DMS 273 (cell line): ENCODE measurements around the gene COL9A1.

Experiments
- DNase-seq: peaks from one replicate; lab custom pipeline; 2025; ENCODE audit not compliant: unreplicated experiment; lab: John Stamatoyannopoulos, UW

Gene COL9A1

GRCh38 chr6:70289299-70289698, 13.6 kb downstream of the COL9A1 start:
- peak; percentile 33 for DNase-seq

DNA sequence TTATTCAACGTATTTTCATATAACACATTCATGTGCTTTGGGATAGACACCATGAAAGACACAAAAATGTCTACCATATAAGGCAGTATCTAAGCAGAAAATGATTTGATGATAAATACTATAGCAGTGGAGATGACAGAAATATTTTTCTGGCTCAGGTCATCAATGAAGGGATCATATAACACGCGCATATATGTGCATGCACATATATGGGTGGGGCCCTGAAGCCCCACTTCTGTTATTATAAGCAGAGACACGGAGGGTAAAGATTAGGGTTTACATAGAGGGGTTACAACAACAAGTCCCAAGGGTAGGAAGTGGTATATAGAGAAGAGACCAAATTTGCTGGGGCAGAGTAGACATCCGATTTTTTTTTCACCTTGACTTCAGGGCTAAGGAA, 16.0 kb downstream of the COL9A1 start:
- DNase-seq: no peak

DNA sequence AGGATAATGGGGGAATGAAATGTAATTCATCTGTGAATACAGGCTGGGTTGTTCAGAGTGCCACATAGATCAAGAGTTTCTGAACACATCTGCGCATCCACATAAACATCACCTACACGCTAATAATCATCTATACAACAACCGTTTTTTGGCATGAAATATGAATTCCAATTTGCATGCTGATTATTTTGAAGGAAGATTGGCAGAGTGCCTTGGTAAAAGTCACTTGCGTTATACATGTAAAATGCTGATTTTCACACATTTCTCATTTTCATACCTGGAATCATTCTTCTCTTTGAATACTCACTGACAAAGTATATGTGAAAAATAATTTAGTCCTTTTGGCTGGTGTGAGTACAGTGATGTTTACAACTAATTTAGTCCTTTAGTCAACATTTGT, 17.7 kb downstream of the COL9A1 start:
- DNase-seq: no peak

DNA sequence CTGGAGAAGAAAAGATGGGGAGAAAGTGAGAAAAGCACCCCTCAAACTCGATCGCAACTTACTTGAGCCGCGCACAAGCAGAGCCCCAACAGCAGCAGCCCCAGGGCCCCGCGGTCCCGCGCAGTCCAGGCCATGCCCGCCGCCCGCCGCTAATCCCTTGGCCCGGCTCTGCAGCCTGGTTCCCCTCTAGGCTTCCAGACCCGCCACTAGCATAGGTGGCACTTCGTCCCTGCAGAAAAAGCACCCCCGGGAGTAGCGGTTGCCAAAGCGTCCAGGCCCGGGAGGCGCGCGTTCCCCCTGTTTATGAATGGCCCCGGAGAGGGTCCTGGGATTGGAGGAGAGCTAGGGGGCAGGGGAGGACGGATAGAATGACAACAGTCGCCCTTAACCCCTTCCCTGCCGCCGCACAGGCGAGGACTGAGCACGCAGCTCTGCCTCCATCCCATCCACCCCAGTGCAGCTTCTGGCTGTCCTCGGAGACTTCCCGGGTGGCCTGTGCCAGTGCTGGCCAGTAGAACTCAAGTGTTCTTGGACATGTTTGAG, 19.9 kb downstream of the COL9A1 start:
- DNase-seq: peak; percentile 30

GRCh38 chr6:70282312-70282918, 20.5 kb downstream of the COL9A1 start:
- DNase-seq: peak; percentile 30

GRCh38 chr6:70281923-70282311, 21.0 kb downstream of the COL9A1 start:
- no peak for DNase-seq

DNA sequence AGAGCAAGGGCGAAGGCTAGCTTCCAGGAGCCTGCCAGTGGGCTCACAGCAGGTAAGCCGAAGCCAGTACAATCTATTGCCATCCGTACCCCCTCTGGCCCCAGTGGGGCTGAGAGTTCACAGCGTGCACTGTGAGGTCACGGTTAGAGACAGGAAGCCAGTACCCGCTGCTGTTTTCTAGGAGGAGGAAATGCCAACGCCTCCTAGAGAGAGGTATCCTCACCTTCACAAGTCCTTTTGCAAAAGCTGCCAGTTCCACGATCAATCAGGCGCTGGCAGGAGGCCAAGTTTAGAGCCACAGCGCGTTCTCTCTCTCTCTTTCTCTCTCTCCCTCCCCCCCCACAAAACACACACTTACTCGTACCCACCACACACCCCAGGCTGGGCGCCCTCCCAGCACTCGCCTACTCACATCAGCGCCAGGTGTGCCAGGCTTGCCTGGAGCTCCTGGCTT, 22.5 kb downstream of the COL9A1 start:
- peak; percentile 6 for DNase-seq

GRCh38 chr6:70277470-70277869, 25.4 kb downstream of the COL9A1 start:
- no peak for DNase-seq

GRCh38 chr6:70274338-70274737, 28.5 kb downstream of the COL9A1 start:
- DNase-seq: no peak

- DNase-seq: no peak
Measured at GRCh38 chr6:70272071-70272470, 30.8 kb downstream of the COL9A1 start.

GRCh38 chr6:70270287-70271005, 32.4 kb downstream of the COL9A1 start:
- no peak for DNase-seq

DNA sequence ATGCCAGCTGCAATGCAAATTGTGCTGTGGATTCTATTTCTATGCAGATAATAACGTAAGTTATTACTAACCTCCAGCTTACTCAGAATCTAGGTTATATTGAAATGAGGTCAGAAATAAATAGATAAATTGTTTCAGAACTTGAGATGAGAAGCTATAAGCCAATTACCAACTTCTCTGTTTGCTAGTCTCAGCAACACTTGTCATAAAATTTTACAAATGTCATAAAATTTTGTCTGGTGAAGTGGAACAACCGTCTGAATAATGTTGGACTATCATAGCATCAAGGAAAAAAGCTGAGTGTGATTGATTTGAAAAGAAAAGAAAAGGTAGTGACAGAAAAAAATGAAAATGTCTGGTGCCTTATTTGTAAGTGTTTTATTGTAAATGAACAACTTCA, 36.7 kb downstream of the COL9A1 start:
- DNase-seq: no peak

DNA sequence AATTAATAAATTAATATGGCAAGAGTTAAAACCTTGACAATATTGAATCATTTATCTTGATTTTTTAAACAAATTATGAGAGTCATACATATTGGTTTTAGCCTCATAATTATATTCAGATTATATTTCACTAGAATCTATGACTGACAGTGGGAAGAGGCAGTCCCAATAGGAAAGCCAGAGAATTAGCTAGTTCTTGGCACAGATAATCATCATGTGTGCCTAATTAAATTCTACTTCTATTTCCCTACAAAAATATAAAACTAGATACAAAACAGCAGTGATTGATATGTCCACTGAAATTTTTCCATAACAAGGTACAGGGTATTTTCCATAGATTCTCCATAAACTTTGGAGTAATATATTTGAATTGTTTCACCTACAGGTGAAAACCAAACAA, 38.6 kb downstream of the COL9A1 start:
- no peak for DNase-seq

DNA sequence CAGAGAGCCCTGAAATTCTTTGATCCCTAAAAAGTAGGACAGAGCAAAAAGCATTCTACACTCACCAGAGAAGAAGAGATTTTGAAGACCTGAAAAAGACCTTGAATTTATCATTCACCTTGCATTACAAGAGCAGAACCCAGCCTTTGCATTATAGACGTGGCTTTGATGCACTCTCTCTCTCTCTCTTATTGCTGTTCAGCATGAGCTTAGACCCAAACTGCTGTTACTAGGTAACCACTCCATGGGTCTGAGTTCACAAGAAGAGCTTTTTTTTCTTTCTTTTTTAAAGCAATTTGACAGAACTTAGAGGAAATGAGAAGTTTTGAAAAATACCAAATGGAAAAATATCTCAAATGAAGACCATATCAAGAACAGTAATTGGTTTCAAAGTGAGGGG, 44.4 kb downstream of the COL9A1 start:
- no peak for DNase-seq

- DNase-seq: no peak
Measured at GRCh38 chr6:70257768-70258273, 45.1 kb downstream of the COL9A1 start.

- DNase-seq: no peak
Measured at GRCh38 chr6:70254784-70255183, 48.1 kb downstream of the COL9A1 start.

DNA sequence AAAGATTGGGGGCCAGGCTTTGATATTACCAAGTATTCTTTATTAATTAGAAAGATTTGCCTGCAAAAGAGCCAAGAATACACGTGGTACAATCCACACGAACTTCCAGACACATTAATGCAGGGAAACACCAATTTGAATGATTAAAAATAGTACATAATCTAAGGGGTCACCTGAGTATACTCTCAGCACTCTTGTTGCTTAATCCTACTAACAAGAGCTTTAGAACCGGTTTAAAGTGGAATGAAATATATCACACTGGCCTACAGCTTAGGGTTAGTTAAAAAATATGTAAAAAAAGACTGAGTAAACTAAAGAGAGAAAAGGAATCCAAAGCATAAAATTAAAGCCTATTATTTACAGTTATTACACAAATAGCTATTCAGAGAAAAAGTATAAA, 49.0 kb downstream of the COL9A1 start:
- no peak for DNase-seq

GRCh38 chr6:70252604-70253003, 50.3 kb downstream of the COL9A1 start:
- no peak for DNase-seq

- DNase-seq: no peak
Measured at GRCh38 chr6:70246118-70246517, 56.8 kb downstream of the COL9A1 start.

- DNase-seq: no peak
Measured at GRCh38 chr6:70241991-70242420, 60.9 kb downstream of the COL9A1 start.

GRCh38 chr6:70241031-70241430, 61.9 kb downstream of the COL9A1 start:
- no peak for DNase-seq

- DNase-seq: no peak
Measured at GRCh38 chr6:70236343-70236742, 66.5 kb downstream of the COL9A1 start.
